Stimulated activated CD4-positive, alpha-beta T cell treated with anti-CD3 and anti-CD28 coated beads, Interleukin-1b, Interleukin-23, amount 100 ng/mL, for 4 hours (primary cell): ENCODE results near the gene HACD3.
"Not testable (repeated sequence)": the region's sequence is repeated elsewhere in the genome, so short reads cannot be mapped to it uniquely, and the experiment has no call there.

Experiments used
- DNase-seq, 2 donors: peaks; one replicate each; pipeline ENCODE4 v3.0.0-alpha.2; 2020; ENCODE audit warnings: low read depth in 2 of 2

HACD3 gene

GRCh38 chr15:65549288-65549687, 19.0 kb downstream of the HACD3 start:
- not testable (repeated sequence) for DNase-seq

DNA sequence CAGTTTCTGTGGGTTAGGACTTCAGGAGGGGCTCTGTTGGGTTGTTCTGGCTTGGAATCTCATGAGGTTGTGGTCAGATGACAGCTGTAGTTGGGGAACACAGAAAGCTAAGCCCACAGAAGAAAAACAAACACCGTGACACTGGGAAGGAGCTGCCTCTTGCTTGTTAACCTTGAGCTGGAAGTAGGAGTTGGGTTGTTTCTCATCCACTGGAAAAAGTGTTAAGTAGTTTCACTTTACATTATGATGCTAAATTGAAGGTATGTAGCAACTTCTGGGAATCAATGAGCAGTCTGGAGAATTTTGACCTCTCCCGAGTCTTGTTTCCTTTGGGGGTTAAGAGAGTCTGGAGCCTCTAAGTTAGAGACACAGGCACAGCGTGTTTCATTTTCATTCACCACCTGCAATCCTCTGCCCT, 20.4 kb downstream of the HACD3 start:
- no peak for DNase-seq

DNA sequence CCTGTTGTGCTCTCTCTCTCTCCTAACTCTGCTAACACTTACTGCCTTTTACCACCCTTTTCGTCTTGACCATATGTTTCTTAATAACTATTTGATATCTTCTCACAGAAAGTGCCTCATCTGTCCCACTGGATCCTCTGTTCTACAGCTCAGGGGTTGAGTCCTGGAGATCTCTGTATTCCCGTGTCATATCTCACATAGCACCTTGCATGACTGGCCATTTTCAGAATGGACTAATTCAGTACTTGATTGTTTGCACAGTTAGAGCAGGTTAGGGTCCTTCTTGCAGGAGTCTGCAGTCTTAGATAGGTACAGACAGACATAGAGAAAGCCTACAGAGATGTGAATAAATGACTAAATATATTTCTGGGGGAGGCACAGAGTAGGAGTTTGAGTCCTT, 20.9 kb downstream of the HACD3 start:
- DNase-seq, result no peak

DNA sequence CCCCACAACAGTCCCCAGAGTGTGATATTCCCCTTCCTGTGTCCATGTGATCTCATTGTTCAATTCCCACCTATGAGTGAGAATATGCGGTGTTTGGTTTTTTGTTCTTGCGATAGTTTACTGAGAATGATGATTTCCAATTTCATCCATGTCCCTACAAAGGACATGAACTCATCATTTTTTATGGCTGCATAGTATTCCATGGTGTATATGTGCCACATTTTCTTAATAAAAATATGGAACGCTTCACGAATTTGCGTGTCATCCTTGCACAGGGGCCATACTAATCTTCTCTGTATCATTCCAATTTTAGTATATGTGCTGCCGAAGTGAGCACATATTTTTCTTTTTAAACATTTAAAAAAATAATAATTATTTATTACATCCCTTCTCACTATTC, 22.6 kb downstream of the HACD3 start:
- not testable (repeated sequence) for DNase-seq

DNA sequence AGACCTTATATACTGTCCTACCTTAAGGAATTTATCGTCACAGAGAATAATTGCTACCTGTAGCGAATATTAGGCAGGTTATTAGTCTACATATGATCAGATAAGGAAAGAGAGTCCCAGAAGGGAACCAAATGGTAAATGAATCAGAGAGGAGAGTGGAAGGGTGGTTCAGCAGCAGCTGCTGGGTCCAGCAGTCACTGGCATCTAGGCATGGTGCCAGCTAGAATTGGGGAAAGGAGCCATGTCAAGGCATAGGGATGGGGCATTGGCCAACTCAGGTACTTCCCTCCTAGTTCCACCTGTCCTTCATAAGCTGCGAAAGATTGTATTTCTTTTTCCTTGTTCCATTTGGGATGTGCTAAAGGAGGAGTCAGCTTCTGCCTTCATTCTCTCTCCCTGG, 23.4 kb downstream of the HACD3 start:
- DNase-seq, result no peak

GRCh38 chr15:65556622-65557021, 26.4 kb downstream of the HACD3 start:
- DNase-seq, result no peak

DNA sequence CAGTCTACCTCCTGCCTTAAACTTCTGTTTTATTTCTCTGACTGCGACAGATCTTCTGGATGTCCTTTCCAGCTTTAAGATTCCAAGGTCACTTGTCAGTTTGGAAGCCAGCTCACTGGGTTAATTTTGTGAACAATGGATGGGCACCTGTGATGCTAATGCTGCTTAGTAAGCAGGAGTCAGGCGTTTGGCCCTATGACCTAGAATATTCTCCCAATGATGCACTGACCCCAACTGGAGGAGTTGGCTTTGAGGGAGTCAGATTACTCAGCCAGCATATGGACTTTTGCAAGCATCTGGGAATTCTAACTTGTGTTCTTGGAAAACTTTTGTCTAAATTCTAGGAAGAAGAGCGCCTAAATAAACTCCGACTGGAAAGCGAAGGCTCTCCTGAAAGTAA, 28.1 kb downstream of the HACD3 start:
- no peak for DNase-seq

DNA sequence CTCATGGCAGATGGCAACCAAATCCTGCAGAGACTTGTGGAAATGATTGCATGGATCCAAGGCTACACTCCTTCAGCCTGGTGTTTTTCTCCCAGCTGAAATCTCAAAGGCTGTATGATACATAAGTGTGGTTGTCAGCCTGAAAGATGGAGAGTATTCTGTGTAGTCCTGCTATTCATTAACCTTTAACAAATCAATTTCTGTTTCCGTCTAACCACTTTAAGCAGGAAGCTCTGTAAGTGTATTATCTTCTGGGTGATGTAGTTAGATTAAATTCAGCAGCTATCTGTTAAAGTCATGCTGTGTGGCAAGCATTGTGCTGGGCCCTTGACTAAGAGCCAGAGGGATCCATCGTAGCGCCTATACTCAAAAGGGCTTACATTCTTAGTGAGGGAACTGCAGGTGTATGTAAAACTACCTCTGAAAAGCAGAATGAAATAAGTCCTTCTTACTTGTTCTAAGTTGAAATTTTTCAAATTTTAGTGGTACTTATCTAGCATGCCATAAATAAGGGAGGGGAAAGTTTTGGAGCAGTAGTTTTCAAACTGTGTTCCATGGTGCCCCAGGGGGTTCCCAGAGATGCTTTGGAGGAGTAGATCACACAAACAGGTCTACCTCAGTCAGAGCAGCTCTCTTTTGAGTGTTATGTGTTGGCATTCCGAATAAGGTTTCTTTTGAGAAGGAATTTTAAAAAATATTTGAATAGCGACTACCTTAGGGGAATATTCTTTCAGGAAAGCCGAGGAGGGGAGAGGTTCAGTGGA, 28.9 kb downstream of the HACD3 start:
- no peak for DNase-seq

GRCh38 chr15:65559941-65560340, 29.7 kb downstream of the HACD3 start:
- no peak for DNase-seq

DNA sequence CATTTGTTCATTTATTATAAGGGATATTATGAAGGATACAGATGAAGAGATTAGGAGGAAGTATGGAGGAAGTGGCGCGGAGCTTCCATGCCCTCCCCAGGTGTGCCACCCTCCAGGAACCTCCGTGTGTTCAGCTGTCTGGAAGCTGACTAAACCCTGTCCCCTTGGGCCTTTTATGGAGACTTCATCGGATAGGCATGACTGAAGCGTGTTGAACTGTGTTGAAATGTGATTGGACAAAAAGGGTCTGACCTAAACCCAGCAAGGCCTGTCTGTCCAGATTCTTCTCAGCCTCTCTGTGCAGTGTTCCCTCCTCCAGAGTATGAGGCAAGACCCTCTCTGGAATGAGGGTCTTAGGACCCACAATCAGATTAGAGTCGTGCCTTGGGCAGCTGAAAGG, 31.7 kb downstream of the HACD3 start:
- DNase-seq, result no peak

DNA sequence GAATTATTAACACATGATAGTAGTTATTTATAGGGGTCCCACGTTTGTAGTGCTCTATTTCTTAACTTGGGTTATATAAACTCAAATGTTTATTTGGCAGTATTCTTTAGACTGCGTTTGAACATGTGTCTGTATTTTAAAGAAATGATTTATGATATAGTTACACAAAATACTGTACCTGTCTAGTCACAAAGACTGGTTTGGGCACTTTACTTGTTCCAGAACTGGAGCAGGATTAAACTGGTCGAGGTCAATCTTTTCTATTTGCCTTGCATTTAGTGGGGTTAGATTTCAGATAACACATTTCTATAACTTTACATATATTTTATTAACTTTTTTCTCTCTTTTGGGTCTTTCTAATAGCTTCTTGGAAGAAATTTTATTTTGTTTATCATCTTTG, 39.5 kb downstream of the HACD3 start:
- DNase-seq, result no peak

GRCh38 chr15:65571971-65572370, 41.7 kb downstream of the HACD3 start:
- DNase-seq, result no peak

DNA sequence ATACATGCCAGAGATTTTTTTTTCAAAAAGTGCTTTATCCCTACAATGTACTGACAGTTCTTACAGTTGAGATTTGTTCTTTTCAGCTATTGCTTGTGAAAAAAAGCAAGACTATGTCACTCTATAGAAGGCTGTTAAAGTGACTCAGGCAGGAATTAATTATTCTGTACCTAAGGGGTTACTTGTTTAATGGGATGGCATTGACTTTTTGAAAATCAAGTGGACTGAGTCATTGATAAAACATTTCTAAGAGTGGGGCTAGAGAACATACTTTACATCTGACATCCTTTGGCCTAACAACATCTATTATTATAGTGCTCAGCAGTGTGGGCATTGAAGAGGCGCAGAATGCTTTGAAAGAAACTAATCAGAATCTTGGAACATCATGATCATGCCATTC, 46.4 kb downstream of the HACD3 start:
- DNase-seq, result no peak

DNA sequence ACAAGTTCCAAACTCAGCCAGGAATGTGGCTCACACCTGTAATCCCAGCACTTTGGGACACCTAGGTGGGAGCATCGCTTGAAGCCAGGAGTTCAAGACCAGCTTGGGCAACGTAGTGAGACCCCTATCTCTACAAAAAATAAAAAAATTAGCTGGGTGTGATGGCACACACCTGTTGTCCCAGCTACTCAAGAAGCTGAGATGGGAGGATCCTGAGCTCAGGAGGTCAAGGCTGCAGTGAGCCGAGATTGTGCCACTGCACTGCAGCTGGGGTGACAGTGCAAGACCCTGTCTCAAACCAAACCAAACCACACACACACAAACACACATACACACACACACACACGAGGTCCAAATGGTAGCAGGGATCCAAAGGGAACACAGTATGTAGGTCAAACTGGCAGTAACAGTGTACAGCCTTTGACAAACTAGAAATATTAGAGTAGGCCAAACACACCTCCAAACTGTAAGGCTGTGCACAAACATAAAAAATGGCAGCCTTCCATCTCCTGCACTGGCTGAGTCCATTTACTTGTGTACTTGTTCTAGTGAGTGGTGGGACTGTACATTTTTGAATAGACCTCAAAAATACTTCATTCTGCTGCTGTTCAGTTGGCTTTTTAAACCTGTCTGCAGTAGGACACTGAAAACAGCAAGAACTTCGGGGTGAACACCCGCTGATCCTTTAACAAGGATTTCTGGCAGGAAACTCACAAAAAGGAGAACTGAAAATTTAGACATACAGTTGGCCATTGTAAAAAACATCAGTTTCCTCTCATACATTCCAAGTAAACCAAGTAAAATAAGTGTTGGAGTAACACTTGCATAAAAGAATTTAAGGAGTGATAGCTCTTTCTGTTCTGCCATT, 47.1 kb downstream of the HACD3 start:
- DNase-seq, result no peak

- no peak for DNase-seq
Measured at GRCh38 chr15:65578904-65579728, 48.9 kb downstream of the HACD3 start.

DNA sequence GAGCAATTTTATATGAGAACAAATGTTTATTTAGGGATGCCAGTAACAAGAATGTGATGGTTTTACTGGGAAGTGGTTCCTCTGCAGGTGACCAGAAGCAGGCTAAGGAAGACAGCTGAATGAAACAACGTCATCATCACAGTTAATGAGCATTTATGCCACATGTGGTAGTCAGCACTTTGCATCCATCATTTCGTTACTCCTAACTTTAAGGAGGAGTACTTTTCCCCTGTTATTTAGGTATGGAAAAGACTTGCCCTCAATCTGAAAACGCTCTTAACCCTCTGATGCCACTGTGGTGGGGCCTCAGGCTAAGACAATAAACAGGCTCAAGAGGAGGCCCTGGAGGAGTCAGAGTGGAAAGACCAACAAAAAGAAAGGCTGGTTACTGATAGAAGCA, 49.5 kb downstream of the HACD3 start:
- DNase-seq, result no peak

GRCh38 chr15:65580287-65580686, 50.0 kb downstream of the HACD3 start:
- no peak for DNase-seq

- no peak for DNase-seq
Measured at GRCh38 chr15:65583701-65584100, 53.4 kb downstream of the HACD3 start.

DNA sequence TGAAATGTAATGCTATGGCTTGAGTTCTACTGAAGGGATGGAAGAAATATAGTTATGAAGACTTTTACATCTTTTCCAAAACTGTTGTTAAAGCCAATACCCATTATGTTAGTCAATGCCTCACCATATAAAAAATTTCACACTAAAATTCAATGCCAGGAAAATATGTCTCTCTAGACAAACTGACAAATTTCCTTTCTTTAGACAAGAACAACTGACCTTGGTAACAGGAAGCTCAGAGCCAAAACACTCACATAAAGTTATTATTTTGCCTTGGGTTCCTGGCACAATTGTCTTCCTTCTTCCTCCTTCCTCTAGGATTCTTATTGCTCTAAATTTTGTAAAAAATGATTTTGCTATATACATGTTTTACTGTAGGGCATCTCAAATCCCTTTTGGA, 54.0 kb downstream of the HACD3 start:
- no peak for DNase-seq

- DNase-seq, result no peak
Measured at GRCh38 chr15:65587094-65587493, 56.8 kb downstream of the HACD3 start.

DNA sequence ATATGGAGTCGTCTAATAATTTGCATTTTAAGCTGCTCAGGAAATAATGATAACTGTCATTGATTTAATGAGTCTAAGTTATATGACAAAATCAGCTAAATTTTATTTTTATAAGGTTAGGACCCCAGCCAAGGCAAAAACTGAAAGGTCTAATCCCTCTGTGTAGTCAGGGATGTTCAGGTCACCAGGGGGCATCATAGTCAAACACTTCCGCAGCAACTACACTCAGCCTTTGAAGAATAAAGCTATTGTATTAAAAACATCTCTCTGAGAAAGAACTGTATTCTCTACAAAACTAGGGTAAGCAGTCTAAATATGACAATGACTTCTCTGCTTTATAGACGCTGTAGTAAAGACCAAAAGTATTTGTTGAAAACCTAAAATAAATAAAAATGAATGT, 65.7 kb downstream of the HACD3 start:
- no peak for DNase-seq

- no peak for DNase-seq
Measured at GRCh38 chr15:65598468-65598867, 68.2 kb downstream of the HACD3 start.
